ENCODE data around the gene ORM1.
A peak's percentile ranks its signal among the peaks of the same experiment; 100 is the strongest.

The ORM1 gene

GRCh38 chr9:114344692-114345091 lies 21.8 kb downstream of the ORM1 start:
- DNase-seq: no peak

- DNase-seq: no peak
Observed at GRCh38 chr9:114345493-114346065, 22.7 kb downstream of the ORM1 start.

GRCh38 chr9:114346146-114346545 lies 23.2 kb downstream of the ORM1 start:
- no peak for DNase-seq

- peak; percentile 65 for DNase-seq
Observed at GRCh38 chr9:114347675-114348074, 24.8 kb downstream of the ORM1 start.

GRCh38 chr9:114348261-114348905 lies 25.5 kb downstream of the ORM1 start:
- no peak for DNase-seq

GRCh38 chr9:114348906-114349482 lies 26.1 kb downstream of the ORM1 start:
- DNase-seq: no peak

DNA sequence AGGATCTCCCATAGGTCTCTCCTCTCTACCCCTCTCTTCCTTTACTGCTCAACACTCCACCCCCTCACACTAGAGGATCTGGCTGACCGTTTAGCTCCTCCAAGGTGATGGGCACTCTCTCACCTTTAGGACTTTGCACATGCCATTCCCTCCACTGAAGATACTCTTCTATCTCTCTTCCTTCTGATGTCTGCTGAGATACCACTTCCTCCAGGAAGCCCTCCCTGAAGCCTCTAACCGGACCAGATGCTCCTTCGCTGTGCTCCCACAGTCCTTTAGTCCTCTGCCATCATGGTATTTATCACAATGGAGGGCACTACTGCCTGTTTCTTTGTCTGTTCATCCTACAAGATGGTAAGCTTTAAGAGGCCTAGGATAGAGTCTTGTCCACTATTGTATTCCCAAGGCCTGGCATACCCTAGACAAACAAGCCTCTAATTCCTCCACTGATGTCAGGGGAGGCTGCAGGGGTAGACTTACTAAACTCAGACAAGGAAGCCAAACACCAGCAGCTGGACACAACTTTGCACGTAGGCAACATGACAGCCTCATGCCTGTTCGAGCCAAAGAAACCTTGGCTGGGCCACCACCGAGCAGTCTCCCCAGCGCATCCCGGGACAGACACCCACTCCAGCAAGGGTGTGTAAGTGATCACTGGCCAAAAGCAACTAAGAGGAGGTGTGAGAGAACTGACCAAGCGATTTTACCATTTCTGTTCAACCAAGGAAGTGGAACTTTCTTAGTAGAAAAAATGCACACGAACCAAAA lies 27.0 kb downstream of the ORM1 start:
- no peak for DNase-seq

DNA sequence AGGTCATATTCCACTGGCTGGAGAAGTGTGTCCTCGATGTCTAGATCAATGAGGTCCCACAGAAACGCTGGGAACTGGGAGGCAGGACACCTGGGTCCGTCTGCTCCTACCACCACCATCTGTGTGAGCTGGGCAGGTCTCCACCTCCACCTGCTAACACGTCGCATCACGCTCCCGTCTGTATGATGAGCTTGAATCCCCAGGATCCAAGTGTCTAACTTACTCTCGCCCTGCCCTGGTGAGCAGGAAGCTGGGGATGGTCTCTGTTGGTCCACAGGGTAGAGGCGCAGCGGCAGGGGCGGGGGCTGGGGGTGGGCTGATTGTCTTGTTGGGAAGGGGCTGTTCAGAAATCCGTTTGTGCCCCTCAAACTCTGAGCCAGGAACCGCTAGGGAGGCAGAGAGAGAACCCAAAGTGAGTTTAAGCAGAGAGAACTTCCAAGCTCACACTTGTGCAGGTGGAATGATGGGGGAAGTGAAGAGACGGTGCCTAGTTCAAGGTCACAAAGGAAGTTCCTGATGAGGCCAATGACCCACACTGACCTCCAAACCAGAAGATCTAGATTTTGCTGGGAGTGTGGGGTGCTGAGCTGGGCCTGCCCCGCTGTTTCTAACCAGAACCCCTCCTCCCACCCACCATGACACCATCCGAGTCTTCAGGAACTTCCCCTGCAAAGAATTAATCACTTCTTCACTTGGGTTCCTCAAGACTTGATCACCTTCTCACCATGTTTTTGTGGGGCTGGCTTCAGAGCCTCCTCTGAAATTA lies 27.9 kb downstream of the ORM1 start:
- no peak for DNase-seq

GRCh38 chr9:114351932-114352331 lies 29.0 kb downstream of the ORM1 start:
- no peak for DNase-seq

GRCh38 chr9:114355821-114356220 lies 32.9 kb downstream of the ORM1 start:
- no peak for DNase-seq

DNA sequence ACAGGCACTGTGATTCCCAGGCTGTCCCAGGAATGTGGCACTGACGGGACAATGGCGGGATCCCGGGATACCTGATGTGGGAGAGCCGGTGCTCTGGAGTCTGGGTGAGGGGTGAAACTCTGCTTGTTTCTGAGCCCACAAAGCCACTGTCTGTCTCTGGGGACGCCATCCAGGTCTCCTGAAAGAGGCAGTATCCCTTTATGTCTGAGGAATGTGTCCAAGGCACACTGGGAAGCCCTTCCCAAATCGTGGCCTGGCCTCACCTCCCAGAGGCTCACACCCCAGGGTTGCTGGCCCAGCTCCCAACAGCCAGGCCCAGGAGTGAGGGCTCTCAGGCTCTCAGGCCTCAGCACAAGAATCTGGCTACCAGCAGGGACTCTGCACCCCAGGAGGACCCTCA lies 33.9 kb downstream of the ORM1 start:
- no peak for DNase-seq

DNA sequence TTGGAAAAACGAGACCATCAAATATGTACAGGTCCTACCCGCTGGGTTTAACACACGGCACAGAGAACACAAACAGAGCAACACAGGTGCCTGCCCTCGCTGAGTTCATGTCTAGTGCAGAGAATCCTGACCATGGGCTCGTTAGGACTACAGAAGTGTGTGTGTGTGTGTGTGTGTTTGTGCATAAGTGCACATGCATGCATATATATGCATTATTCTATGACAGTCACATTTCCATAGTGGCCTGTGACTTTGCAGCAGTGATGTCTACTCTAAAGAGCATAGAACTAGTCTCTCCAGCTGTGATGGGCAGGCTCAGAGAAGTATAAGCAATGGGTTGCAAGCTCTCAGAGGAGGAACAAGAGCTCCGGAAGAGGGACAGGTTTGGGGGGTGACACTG lies 34.5 kb downstream of the ORM1 start:
- no peak for DNase-seq

DNA sequence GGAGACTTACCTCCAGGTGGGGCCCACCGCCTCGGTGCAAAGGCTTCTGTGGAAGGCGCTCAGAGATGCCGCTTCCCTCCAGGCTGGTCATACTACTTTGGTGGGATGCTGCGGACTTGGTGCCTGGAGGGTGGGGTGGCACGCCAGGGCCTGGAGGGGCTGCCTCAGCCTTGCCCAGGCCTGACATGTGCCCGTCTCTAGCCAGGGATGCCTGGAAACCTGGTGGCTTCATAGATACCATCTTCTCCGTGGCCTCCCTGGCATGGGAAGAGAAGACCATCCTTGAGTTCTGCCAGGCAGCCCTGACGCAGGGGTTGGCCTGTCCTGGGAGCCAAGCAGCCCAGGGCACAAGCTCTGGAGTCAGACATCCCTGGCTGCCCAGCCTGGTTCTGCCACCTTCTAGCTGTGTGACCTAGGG lies 35.0 kb downstream of the ORM1 start:
- no peak for DNase-seq

DNA sequence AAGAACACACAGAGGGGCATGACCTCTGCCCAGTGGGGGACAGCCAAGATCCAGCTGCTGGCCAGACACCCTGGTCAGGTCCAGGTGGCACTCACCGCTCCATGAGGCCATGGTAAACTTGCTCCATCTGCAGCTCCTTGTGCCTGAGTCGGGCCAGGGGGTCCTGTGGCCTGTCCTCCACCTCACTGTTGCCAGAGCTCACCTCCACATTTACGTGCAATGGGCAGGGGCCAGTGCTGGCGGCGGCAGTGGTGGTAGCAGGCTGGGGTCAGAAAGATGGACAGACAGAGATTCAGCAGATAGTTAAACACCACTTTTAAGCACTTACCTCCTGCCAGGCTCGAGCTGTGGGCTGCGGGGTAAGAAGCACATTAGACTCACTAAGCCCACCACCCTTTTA lies 36.9 kb downstream of the ORM1 start:
- no peak for DNase-seq

DNA sequence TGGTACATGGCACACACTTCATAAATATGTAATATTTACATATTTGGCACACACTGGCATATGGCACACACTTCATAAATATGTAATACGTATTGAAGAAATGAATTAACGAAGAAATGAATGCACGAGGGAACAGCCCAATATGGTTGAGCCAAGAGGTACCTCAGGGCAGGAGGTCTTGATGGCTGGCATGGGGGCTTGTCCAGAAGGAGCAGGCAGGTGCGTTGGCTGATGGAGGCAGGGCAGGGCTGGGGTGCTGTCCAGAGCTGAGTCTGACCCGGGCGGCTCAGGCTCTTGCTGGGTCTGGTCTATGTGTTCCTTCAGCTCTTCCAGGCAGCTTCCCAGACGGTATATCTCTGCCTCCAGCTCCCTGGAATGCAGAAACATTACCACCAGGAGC lies 38.6 kb downstream of the ORM1 start:
- no peak for DNase-seq

GRCh38 chr9:114362394-114362793 lies 39.5 kb downstream of the ORM1 start:
- DNase-seq: no peak

- DNase-seq: no peak
Observed at GRCh38 chr9:114363424-114363823, 40.5 kb downstream of the ORM1 start.

DNA sequence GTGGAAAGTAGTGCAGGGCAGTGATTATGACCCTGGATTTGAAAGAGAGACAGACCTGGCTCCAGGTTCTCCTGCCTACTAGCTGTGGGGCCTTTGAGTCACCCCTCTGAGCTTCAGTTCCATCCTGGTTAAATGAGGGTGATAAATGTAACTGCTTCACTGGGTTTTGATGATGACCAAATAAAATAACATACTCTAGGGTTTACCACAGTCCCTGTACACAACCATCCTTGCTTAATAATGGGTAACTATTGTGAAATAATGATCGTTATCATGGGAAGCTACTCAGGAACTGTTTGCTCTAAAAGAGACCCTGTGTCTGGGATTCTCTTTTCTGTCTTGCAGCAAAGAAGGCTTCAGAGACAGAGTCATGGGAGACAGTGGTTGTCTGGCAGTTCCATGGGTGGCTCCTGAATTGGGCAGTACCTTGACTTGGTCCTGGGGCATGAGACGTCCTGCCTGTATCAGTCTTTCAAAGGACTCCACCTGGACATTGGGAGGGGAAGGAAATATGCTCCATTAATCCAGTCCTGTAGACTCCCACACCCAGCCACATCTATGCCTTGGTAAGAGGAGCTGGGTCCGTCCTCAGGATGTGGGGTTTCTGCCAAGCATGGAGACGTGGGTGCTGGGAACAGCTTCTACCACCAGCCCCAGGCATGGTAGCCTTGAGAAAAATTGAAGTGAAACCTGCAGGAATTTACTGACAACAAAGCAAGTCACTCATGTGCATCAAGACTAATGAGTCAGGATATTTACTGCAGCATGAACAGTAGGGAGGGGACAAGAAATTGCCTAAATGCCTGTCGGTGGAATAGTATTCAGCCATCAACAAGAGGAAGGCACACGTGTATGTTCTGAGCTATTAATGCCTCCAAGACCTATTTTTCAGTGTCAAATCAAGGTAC lies 41.5 kb downstream of the ORM1 start:
- no peak for DNase-seq

DNA sequence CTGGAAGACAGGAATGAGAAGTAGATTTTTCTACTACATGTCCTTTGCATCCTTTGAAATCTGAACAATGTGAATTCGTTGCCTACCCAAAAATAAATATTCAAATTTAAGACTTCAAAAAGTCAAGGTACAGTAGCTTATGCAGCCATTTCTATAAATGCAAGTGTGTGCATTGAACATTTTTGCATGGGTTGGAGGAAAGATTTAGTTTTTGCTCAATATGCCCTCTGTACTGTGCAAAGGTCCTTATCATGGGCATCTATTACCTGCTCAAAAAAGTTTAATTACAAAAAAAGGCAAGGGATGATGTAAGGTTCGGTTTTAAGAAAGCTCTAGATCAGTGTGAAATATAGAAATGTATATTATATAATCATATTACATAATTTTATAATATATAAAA lies 42.3 kb downstream of the ORM1 start:
- DNase-seq: no peak

DNA sequence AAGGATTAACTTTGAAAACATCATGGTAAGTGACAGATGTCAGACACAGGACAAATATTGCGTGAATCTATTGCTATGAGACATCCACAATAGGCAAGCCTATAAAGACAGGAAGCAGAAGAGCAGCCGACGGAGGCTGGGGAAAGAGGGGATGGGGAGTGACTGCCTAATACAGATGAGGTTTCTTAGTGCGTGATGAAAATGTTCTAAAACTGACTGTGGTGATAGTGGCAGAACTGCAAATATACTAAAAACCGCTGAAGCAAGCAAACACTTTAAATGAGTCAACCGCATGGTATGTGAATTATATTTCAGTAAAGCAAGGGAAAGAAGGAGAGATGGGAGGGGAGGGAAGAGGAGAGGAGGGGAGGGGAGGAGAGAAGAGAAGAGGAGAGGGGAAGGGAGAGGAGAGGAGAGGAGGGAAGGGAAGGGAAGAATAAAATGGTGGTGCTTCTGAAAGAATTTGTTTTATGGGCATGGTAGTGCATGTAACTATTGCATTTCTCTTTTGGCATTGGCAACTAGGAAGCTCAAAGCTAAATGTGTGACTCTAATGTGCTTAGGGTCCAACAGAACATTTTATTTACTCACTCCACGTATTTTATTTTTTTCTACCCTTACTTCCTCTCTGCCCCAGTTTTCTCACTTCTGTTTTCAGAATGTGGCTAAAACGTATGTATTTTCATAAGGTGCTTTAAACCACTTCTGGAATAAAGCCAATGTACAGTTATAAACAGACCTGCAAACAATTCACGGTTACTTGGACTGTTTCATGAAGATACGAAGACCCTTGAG lies 43.6 kb downstream of the ORM1 start:
- DNase-seq: no peak

DNA sequence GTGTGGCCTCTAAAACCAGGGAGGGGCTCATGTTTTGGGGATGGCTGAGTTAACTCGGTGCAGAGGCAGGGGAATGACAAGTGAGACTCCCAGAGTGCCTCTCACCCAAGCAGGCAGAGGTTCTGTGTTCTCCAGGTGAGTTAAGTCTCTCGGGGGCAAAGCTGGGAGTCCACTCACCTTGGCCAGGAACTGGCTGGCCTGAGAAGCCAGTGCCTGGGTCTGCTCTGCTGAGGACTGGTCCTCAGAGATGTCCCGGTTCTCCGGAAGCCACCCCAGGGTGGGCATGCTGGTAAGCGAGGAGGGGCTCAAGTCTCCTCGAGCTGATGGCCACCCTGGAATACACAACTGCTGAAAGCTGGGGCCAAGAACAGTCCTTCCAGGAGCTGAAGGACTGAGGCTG lies 44.5 kb downstream of the ORM1 start:
- no peak for DNase-seq
